SK-N-SH (cell line): Measurements from ENCODE around the gene COPS4. TPM values are rescaled to one million over a fixed set of nuclear protein-coding genes. Genes with fewer than 3 reads are reported as not detected.

Source experiments
- CTCF ChIA-PET: fragments of 300-600, 350-600 bp; formaldehyde crosslinking; extraction: SDS; loops from one replicate; lab custom pipeline; 2021; lab: Yijun Ruan, JAX
- POLR2A ChIA-PET: fragments of 350-600 bp; sonication (Branson Sonifier 250); formaldehyde crosslinking; extraction: SDS; loops from one replicate; lab custom pipeline; 2020; ENCODE audit warnings: antibody characterized with exemption, inconsistent platforms; lab: Yijun Ruan, JAX
- DNase-seq: peaks from one replicate; pipeline ENCODE4 v3.0.0; 2012
- H2AFZ ChIP-seq: fragments of 200-600 bp; sonication (generic); 2 replicates; pipeline ENCODE4 v1.8.1; 2016; ENCODE audit warnings: antibody characterized with exemption, mild to moderate bottlenecking, low read depth
- H3F3A ChIP-seq: fragments of 200-600 bp; sonication (generic); replicated peaks from 2 replicates; pipeline ENCODE3; 2016; ENCODE audit warnings: antibody characterized with exemption, mild to moderate bottlenecking; ENCODE audit not compliant: insufficient read depth
- H3K27ac ChIP-seq, 2 experiments: fragments of 200-500 bp in 1 of 2; fragments of 200-600 bp in 1 of 2; sonication (Bioruptor generic) in 1 of 2; sonication (generic), shearing (Covaris generic) in 1 of 2; 2 replicates each; pipeline versions ENCODE4 v1.5.1 to v1.6.1; 2014 to 2016; ENCODE audit warnings: low read depth in 2 of 2, inconsistent platforms in 1 of 2, low read length in 1 of 2, mild to moderate bottlenecking in 1 of 2, mixed read lengths in 1 of 2
- H3K27me3 ChIP-seq: fragments of 200-600 bp; sonication (generic), shearing (Covaris generic); 2 replicates; pipeline ENCODE4 v1.6.1; 2016; ENCODE audit warnings: mixed run types; ENCODE audit not compliant: insufficient read depth
- H3K36me3 ChIP-seq, 2 experiments: fragments of 200-500 bp in 1 of 2; fragments of 200-600 bp in 1 of 2; sonication (Bioruptor generic) in 1 of 2; sonication (generic) in 1 of 2; replicated peaks in 1 of 2; 2 replicates each; pipeline versions ENCODE3 to v1.5.1; 2014 to 2016; ENCODE audit warnings: low read length in 1 of 2, mild to moderate bottlenecking in 1 of 2; ENCODE audit not compliant: insufficient read depth in 2 of 2, control insufficient read depth in 1 of 2
- H3K4me1 ChIP-seq, 2 experiments: fragments of 200-500 bp in 1 of 2; fragments of 200-600 bp in 1 of 2; sonication (Bioruptor generic) in 1 of 2; sonication (generic), shearing (Covaris generic) in 1 of 2; 2 replicates each; pipeline versions ENCODE4 v1.5.1 to v1.6.1; 2014 to 2016; ENCODE audit warnings: low read depth in 1 of 2, low read length in 1 of 2, mixed run types in 1 of 2; ENCODE audit not compliant: insufficient read depth in 2 of 2, control insufficient read depth in 1 of 2
- H3K4me2 ChIP-seq: fragments of 200-600 bp; sonication (generic), shearing (Covaris generic); 2 replicates; pipeline ENCODE4 v1.6.1; 2017; ENCODE audit warnings: mixed run types
- H3K4me3 ChIP-seq, 2 experiments: fragments of 200-500 bp in 1 of 2; fragments of 200-600 bp in 1 of 2; sonication (Bioruptor generic) in 1 of 2; sonication (generic), shearing (Covaris generic) in 1 of 2; 2 replicates each; pipeline versions ENCODE4 v1.5.1 to v1.8.1; 2014 to 2016; ENCODE audit warnings: low read depth in 2 of 2, inconsistent platforms in 1 of 2, low read length in 1 of 2, mild to moderate bottlenecking in 1 of 2, mixed read lengths in 1 of 2, moderate library complexity in 1 of 2
- H3K79me2 ChIP-seq: fragments of 200-600 bp; sonication (generic); 2 replicates; pipeline ENCODE4 v1.8.1; 2017; ENCODE audit warnings: mild to moderate bottlenecking; ENCODE audit not compliant: insufficient read depth
- H3K9ac ChIP-seq: fragments of 200-600 bp; sonication (generic); 2 replicates; pipeline ENCODE4 v1.6.1; 2017; ENCODE audit warnings: mixed run types
- H3K9me2 ChIP-seq: fragments of 200-600 bp; sonication (generic); 2 replicates; pipeline ENCODE4 v1.6.1; 2017; ENCODE audit warnings: mixed run types
- H3K9me3 ChIP-seq: fragments of 200-600 bp; sonication (generic); 2 replicates; pipeline ENCODE4 v1.6.1; 2017; ENCODE audit warnings: mixed run types, mild to moderate bottlenecking, moderate library complexity
- H4K20me1 ChIP-seq: fragments of 200-600 bp; sonication (generic); 2 replicates; pipeline ENCODE4 v1.6.1; 2017; ENCODE audit warnings: mild to moderate bottlenecking, mixed run types; ENCODE audit not compliant: insufficient read depth
- EZH2phosphoT487 ChIP-seq: fragments of 200-600 bp; sonication (generic); IDR thresholded peaks from 2 replicates; pipeline ENCODE4 v1.6.1; 2017; ENCODE audit warnings: low read depth, mixed run types, mild to moderate bottlenecking, antibody characterized with exemption, moderate library complexity, borderline replicate concordance
- GATA2 ChIP-seq: sonication (generic); formaldehyde crosslinking; IDR thresholded peaks from 2 replicates; pipeline ENCODE4 v1.5.0; 2020; ENCODE audit warnings: mild to moderate bottlenecking, missing genetic modification reagents
- MEF2A ChIP-seq: IDR thresholded peaks from 2 replicates; pipeline ENCODE4 v1.4.0; 2012; ENCODE audit warnings: low read depth, borderline replicate concordance
- NRF1 ChIP-seq: IDR thresholded peaks from 2 replicates; pipeline ENCODE4 v1.6.1; 2012; ENCODE audit warnings: low read depth, mild to moderate bottlenecking, low read length
- RCOR1 ChIP-seq: fragments of 150-350 bp; IDR thresholded peaks from 2 replicates; pipeline ENCODE4 v1.6.1; 2017; ENCODE audit warnings: antibody characterized with exemption, low read length
- SMC3 ChIP-seq: IDR thresholded peaks from 2 replicates; pipeline ENCODE4 v1.6.1; 2012; ENCODE audit warnings: low read depth, low read length, improper control_type of control experiment
- USF2 ChIP-seq: fragments of 150-350 bp; IDR thresholded peaks from 2 replicates; pipeline ENCODE4 v1.6.1; 2017; ENCODE audit warnings: antibody characterized with exemption, low read length, low read depth, borderline replicate concordance
- YY1 ChIP-seq: IDR thresholded peaks from 2 replicates; pipeline ENCODE4 v1.4.0; 2012; ENCODE audit warnings: low read depth, mild to moderate bottlenecking
- polyA plus RNA-seq, 3 experiments: library from polyadenylated mRNA; depleted of rRNA; stranded (reverse); fragments of >200 nt; gene quantifications; 2 replicates each; pipeline ENCODE4 v1.2.3, GENCODE V29; 2012
- TF ChIP-seq, protein P1 (sequence below): IDR thresholded peaks from 2 replicates; pipeline ENCODE4 v1.6.1; 2012; ENCODE audit warnings: mild to moderate bottlenecking, low read depth, low read length, moderate library complexity
- TF ChIP-seq, protein P2 (sequence below): IDR thresholded peaks from 2 replicates; pipeline ENCODE4 v1.4.0; 2012; ENCODE audit warnings: low read depth, borderline replicate concordance
- TF ChIP-seq, protein P3 (sequence below): fragments of 150-350 bp; IDR thresholded peaks from 2 replicates; pipeline ENCODE4 v1.6.1; 2016; ENCODE audit warnings: mild to moderate bottlenecking, low read depth, low read length
- TF ChIP-seq, protein P4 (sequence below): IDR thresholded peaks from 2 replicates; pipeline ENCODE4; 2012

The COPS4 gene
- polyA plus RNA-seq, 1 of the 3 experiments (the other 2 are of a cell fraction) = 33.9 TPM

GRCh38 chr4:83013902-83014301, 21.1 kb upstream of the COPS4 start:
- Histone ChIP-seq H3K4me2 (peak overlapping the region; percentile 83), H3K79me2 (peaks cover 36% of the 10 kb centered on the region), H3K36me3 (no peaks in the 10 kb centered on the region), H3K9me2 (no peaks in the 10 kb centered on the region), H2AFZ (peak overlapping the region; percentile 98), H3K4me1 (peaks cover 4 to 10% of the 10 kb centered on the region in 2 experiments; a peak in 2 of 4 replicates), H3K9me3 (no peaks in the 10 kb centered on the region), H3K27ac (peak overlapping the region; percentile 74 to 92; a peak in 3 of 4 replicates), H3K27me3 (no peaks in the 10 kb centered on the region), H3K9ac (peak overlapping the region; percentile 73; the same call in 1 of the 2 replicates), H3K4me3 (peak overlapping the region; percentile 64 to 65; a peak in 3 of 4 replicates), H4K20me1 (no peaks in the 10 kb centered on the region), H3F3A (peaks cover 18% of the 10 kb centered on the region)
- ChIA-PET CTCF (interaction anchor here (1.0 to 1.2 kb wide), 2 partner anchors 20 to 113 kb away, joined by 4 to 6 read pairs; partner anchors contain the start of gene THAP9), POLR2A (interaction anchor here (0.7 kb wide), 1 partner anchor 244 kb away, joined by 3 read pairs; no protein-coding TSS in a partner anchor)
- no peak for TF ChIP-seq EZH2phosphoT487
- no peak for TF ChIP-seq USF2
- no peak for TF ChIP-seq SMC3
- TF ChIP-seq NRF1 = no peak
- TF ChIP-seq MEF2A = no peak
- no peak for TF ChIP-seq GATA2 (CRISPR knock-in tag)
- TF ChIP-seq, protein P1, sequence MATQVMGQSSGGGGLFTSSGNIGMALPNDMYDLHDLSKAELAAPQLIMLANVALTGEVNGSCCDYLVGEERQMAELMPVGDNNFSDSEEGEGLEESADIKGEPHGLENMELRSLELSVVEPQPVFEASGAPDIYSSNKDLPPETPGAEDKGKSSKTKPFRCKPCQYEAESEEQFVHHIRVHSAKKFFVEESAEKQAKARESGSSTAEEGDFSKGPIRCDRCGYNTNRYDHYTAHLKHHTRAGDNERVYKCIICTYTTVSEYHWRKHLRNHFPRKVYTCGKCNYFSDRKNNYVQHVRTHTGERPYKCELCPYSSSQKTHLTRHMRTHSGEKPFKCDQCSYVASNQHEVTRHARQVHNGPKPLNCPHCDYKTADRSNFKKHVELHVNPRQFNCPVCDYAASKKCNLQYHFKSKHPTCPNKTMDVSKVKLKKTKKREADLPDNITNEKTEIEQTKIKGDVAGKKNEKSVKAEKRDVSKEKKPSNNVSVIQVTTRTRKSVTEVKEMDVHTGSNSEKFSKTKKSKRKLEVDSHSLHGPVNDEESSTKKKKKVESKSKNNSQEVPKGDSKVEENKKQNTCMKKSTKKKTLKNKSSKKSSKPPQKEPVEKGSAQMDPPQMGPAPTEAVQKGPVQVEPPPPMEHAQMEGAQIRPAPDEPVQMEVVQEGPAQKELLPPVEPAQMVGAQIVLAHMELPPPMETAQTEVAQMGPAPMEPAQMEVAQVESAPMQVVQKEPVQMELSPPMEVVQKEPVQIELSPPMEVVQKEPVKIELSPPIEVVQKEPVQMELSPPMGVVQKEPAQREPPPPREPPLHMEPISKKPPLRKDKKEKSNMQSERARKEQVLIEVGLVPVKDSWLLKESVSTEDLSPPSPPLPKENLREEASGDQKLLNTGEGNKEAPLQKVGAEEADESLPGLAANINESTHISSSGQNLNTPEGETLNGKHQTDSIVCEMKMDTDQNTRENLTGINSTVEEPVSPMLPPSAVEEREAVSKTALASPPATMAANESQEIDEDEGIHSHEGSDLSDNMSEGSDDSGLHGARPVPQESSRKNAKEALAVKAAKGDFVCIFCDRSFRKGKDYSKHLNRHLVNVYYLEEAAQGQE = no peak
- TF ChIP-seq RCOR1 = no peak
- TF ChIP-seq, protein P2, sequence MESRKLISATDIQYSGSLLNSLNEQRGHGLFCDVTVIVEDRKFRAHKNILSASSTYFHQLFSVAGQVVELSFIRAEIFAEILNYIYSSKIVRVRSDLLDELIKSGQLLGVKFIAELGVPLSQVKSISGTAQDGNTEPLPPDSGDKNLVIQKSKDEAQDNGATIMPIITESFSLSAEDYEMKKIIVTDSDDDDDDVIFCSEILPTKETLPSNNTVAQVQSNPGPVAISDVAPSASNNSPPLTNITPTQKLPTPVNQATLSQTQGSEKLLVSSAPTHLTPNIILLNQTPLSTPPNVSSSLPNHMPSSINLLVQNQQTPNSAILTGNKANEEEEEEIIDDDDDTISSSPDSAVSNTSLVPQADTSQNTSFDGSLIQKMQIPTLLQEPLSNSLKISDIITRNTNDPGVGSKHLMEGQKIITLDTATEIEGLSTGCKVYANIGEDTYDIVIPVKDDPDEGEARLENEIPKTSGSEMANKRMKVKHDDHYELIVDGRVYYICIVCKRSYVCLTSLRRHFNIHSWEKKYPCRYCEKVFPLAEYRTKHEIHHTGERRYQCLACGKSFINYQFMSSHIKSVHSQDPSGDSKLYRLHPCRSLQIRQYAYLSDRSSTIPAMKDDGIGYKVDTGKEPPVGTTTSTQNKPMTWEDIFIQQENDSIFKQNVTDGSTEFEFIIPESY = no peak
- no peak for TF ChIP-seq YY1
- TF ChIP-seq, protein P3, sequence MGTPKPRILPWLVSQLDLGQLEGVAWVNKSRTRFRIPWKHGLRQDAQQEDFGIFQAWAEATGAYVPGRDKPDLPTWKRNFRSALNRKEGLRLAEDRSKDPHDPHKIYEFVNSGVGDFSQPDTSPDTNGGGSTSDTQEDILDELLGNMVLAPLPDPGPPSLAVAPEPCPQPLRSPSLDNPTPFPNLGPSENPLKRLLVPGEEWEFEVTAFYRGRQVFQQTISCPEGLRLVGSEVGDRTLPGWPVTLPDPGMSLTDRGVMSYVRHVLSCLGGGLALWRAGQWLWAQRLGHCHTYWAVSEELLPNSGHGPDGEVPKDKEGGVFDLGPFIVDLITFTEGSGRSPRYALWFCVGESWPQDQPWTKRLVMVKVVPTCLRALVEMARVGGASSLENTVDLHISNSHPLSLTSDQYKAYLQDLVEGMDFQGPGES = no peak
- TF ChIP-seq, protein P4, sequence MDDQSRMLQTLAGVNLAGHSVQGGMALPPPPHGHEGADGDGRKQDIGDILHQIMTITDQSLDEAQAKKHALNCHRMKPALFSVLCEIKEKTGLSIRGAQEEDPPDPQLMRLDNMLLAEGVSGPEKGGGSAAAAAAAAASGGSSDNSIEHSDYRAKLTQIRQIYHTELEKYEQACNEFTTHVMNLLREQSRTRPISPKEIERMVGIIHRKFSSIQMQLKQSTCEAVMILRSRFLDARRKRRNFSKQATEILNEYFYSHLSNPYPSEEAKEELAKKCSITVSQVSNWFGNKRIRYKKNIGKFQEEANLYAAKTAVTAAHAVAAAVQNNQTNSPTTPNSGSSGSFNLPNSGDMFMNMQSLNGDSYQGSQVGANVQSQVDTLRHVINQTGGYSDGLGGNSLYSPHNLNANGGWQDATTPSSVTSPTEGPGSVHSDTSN = no peak
- DNase-seq = no peak
